IPS-15b (cell line): ENCODE results near the gene INCA1.
"Not testable (repeated sequence)": the region's sequence is repeated elsewhere in the genome, so short reads cannot be mapped to it uniquely, and the experiment has no call there.

Experiments used
- H3K27me3 ChIP-seq: one replicate; pipeline ENCODE4 v1.6.1; 2013; ENCODE audit warnings: low read length; ENCODE audit not compliant: control insufficient read depth, insufficient read depth
- H3K36me3 ChIP-seq: one replicate; pipeline ENCODE4 v1.6.1; 2013; ENCODE audit warnings: low read length; ENCODE audit not compliant: control insufficient read depth, insufficient read depth
- H3K4me1 ChIP-seq: one replicate; pipeline ENCODE4 v1.6.1; 2013; ENCODE audit warnings: mild to moderate bottlenecking, low read length; ENCODE audit not compliant: control insufficient read depth, insufficient read depth
- H3K4me3 ChIP-seq: one replicate; pipeline ENCODE4 v1.5.1; 2013; ENCODE audit warnings: low read depth, low read length
- H3K9ac ChIP-seq: one replicate; pipeline ENCODE4 v1.6.1; 2013; ENCODE audit warnings: low read depth, mild to moderate bottlenecking, low read length
- H3K9me3 ChIP-seq: one replicate; pipeline ENCODE4 v1.6.1; 2013; ENCODE audit warnings: mild to moderate bottlenecking, low read length; ENCODE audit not compliant: control insufficient read depth, insufficient read depth

Gene INCA1

DNA sequence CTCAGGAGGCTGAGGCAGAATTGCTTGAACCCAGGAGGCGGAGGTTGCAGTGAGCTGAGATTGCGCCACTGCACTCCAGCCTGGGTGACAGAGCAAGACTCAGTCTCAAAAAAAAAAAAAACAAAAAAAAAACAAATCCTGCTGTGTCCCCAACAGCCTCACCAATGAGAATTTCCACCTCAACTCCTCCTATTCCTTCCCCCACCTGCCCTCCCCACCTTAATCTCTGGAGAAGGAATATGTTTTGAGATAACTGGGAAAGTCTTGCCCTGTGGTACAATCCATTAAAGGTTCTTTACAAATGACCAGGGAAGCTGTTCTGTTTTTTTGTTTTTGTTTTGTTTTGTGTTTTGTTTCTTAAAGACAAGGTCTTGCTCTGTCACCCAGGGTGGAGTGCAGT lies 32.8 kb upstream of the INCA1 start:
- H3K36me3 ChIP-seq, H3K4me3 ChIP-seq, H3K9me3 ChIP-seq, H3K27me3 ChIP-seq, H3K9ac ChIP-seq, H3K4me1 ChIP-seq: not testable (repeated sequence)

DNA sequence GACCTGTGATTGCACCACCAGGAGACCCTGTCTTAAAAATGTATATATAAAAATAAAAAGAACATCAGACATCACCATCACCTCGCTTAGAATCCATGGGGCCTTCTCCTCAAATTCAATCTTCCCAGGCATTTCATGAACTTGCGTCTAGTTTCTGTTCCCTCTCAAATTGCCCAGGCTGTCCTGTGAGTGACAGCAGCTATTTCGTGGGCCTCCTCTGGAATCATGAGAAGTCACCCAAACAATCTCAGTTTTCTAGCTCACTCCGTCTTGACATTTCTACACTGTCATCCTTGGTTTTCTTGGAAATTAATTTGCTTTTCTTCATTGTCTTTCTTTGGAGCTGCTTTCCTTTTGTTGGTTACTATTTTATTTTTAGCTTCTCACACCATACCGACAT lies 30.6 kb upstream of the INCA1 start:
- Histone ChIP-seq H3K9me3 (no peaks in the 10 kb centered on the region), H3K36me3 (peaks cover 10% of the 10 kb centered on the region), H3K9ac (no peak overlapping the region), H3K27me3 (no peaks in the 10 kb centered on the region), H3K4me1 (no peaks in the 10 kb centered on the region), H3K4me3 (no peak overlapping the region)

DNA sequence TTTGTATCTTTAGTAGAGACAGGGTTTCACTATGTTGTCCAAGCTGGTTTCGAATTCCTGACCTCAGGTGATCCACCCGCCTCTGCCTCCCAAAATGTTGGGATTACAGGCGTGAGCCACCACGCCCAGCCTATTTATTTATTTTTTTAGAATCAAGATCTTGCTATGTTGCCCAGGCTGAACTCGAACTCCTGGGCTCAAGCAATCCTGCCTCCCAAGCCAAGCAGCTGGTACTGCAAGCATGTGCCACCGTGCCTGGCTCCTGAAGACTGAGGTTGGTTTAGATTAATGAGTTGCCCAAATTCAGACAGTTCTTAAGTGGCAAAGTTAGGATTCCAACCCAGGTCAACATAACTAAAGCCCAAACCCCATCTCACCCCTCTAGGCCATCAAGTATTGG lies 30.0 kb upstream of the INCA1 start:
- Histone ChIP-seq H3K9me3 (no peaks in the 10 kb centered on the region), H3K4me1 (no peaks in the 10 kb centered on the region), H3K27me3 (no peaks in the 10 kb centered on the region), H3K36me3 (peaks cover 13% of the 10 kb centered on the region), H3K9ac (no peak overlapping the region), H3K4me3 (no peak overlapping the region)

DNA sequence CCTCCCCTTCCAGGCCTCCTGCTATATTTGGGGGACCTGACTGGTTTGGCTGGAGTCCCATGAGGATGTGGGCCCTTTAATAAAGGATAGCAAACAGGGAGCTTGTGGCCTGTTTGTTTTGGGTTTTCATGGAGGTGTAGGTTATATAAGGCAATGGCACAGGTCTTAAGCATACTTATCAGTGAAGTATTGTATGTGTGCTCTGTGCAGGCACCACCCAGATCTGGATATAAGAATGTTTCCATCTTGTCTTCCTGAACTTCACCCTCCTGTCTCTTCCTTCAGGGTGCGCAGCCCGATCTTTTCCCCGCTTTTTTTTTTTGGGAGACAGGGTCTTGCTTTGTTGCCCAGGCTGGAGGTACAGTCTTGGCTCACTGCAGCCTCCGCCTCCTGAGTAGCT lies 27.3 kb upstream of the INCA1 start:
- no peak overlapping the region for H3K4me3 ChIP-seq
- peaks cover 40% of the 10 kb centered on the region for H3K36me3 ChIP-seq
- H3K9ac ChIP-seq: no peak overlapping the region
- H3K4me1 ChIP-seq: no peaks in the 10 kb centered on the region
- no peaks in the 10 kb centered on the region for H3K27me3 ChIP-seq
- no peaks in the 10 kb centered on the region for H3K9me3 ChIP-seq

DNA sequence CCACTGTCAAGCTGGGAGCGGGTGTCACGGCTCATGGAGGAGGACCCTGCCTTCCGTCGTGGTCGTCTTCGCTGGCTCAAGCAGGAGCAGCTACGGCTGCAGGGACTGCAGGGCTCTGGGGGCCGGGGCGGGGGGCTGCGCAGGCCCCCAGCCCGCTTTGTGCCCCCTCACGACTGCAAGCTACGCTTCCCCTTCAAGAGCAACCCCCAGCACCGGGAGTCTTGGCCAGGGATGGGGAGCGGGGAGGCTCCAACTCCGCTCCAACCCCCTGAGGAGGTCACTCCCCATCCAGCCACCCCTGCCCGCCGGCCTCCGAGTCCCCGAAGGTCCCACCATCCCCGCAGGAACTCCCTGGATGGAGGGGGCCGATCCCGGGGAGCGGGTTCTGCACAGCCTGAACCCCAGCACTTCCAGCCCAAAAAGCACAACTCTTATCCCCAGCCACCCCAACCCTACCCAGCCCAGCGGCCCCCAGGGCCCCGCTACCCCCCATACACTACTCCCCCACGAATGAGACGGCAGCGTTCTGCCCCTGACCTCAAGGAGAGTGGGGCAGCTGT lies 26.3 kb upstream of the INCA1 start:
- H3K4me1 ChIP-seq: no peaks in the 10 kb centered on the region

DNA sequence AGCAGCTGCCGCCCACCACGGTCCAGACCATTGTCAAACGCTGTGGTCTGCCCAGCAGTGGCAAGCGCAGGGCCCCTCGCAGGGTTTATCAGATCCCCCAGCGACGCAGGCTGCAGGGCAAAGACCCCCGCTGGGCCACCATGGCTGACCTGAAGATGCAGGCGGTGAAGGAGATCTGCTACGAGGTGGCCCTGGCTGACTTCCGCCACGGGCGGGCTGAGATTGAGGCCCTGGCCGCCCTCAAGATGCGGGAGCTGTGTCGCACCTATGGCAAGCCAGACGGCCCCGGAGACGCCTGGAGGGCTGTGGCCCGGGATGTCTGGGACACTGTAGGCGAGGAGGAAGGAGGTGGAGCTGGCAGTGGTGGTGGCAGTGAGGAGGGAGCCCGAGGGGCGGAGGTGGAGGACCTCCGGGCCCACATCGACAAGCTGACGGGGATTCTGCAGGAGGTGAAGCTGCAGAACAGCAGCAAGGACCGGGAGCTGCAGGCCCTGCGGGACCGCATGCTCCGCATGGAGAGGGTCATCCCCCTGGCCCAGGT lies 24.9 kb upstream of the INCA1 start:
- Histone ChIP-seq H3K27me3 (no peaks in the 10 kb centered on the region), H3K4me1 (no peaks in the 10 kb centered on the region), H3K4me3 (no peak overlapping the region), H3K9me3 (no peaks in the 10 kb centered on the region), H3K36me3 (peaks cover 53% of the 10 kb centered on the region), H3K9ac (no peak overlapping the region)

More for the DNA sequence above, 26.3 kb upstream of the INCA1 start:
- H3K4me3 ChIP-seq: no peak overlapping the region
- peaks cover 49% of the 10 kb centered on the region for H3K36me3 ChIP-seq
- no peak overlapping the region for H3K9ac ChIP-seq
- H3K9me3 ChIP-seq: no peaks in the 10 kb centered on the region
- no peaks in the 10 kb centered on the region for H3K27me3 ChIP-seq

DNA sequence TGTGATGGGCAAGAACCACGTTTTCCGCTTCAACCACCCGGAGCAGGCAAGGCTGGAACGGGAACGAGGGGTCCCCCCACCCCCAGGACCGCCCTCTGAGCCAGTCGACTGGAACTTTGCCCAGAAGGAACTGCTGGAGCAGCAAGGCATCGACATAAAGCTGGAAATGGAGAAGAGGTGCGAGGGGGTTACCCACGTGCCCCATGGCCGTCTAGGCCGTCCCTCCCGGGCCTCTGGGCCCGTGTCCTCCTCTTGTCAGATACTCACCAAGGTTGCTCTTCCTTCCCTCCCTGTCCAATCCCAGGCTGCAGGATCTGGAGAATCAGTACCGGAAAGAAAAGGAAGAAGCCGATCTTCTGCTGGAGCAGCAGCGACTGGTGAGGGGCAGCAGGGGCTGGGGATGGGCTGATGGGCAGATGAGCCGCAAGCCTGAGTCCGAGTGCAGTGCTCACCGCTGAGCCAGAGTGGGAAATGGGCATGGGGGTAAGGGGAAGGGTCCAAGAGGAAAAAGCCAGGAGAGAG lies 23.2 kb upstream of the INCA1 start:
- Histone ChIP-seq H3K9me3 (no peaks in the 10 kb centered on the region), H3K27me3 (no peaks in the 10 kb centered on the region), H3K9ac (no peak overlapping the region), H3K36me3 (peaks cover 57% of the 10 kb centered on the region), H3K4me3 (no peak overlapping the region), H3K4me1 (no peaks in the 10 kb centered on the region)

DNA sequence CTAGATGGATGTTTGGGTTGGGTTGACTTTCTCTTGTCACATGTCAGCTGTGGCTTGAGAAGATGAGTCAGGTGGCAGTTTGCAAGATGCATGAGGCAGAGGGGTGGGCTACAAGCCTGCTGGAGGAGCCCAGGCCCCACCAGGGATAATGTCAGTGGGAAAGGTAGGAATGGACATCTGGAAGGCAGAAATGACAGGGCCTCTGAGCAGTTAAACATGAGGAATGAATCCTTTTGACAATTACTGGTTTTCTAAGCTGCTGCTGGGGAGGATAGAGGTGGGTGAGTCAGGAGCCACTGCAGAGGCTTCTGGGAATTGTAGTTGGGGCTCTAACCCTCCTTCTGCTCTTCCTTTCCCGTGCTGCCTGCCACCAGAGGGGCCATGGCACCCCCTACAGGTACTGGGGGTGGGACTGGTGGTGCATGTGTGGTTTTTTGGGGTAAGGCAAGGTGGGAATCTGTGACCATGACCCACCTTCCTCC lies 22.2 kb upstream of the INCA1 start:
- no peak overlapping the region for H3K9ac ChIP-seq
- H3K4me3 ChIP-seq: no peak overlapping the region
- no peaks in the 10 kb centered on the region for H3K27me3 ChIP-seq
- H3K9me3 ChIP-seq: no peaks in the 10 kb centered on the region
- no peaks in the 10 kb centered on the region for H3K4me1 ChIP-seq
- peaks cover 61% of the 10 kb centered on the region for H3K36me3 ChIP-seq

DNA sequence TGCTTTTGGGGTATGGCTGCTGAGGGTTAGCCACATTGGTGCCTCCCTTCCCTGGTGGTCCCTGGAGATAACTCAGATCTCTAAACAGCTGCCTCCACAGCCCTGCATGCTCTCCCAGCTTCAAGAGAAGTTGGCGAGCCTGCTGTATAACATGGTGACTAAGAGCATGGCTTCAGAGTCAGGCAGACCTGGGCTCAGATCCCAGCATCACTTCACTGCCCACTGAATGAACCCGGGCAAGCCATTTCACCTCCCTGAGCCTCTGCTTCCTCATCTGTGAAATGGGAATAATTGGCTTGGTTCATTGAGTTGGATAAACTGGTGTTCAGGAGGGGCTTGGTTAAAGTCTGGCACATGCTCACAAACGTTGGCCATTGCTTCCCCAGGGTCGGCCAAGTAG lies 17.0 kb upstream of the INCA1 start:
- H3K36me3 ChIP-seq: peaks cover 44% of the 10 kb centered on the region
- no peak overlapping the region for H3K4me3 ChIP-seq
- H3K27me3 ChIP-seq: no peaks in the 10 kb centered on the region
- H3K9ac ChIP-seq: no peak overlapping the region
- no peaks in the 10 kb centered on the region for H3K9me3 ChIP-seq
- no peaks in the 10 kb centered on the region for H3K4me1 ChIP-seq

DNA sequence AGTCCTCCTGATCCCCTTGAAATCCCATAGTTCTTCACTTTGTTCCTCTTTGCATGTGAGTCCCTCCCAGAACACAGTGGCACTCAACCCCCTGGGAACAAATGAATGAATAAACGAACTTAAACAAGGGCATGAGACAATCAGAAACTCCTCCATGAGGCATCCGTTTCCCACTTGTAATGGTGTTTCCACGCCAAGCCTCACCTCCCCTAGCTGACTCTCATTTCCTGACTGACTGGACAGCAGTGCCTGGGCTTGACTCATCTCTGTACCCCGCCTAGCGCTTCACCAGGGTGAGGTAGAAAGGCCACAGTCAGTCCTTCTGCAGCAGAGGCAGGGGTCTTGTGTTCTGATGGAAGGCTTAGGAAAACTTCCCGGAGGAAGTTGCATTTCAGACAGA lies 14.6 kb upstream of the INCA1 start:
- H3K36me3 ChIP-seq: peaks cover 51% of the 10 kb centered on the region
- H3K4me1 ChIP-seq: no peaks in the 10 kb centered on the region
- H3K4me3 ChIP-seq: no peak overlapping the region
- no peaks in the 10 kb centered on the region for H3K27me3 ChIP-seq
- no peaks in the 10 kb centered on the region for H3K9me3 ChIP-seq
- no peak overlapping the region for H3K9ac ChIP-seq

DNA sequence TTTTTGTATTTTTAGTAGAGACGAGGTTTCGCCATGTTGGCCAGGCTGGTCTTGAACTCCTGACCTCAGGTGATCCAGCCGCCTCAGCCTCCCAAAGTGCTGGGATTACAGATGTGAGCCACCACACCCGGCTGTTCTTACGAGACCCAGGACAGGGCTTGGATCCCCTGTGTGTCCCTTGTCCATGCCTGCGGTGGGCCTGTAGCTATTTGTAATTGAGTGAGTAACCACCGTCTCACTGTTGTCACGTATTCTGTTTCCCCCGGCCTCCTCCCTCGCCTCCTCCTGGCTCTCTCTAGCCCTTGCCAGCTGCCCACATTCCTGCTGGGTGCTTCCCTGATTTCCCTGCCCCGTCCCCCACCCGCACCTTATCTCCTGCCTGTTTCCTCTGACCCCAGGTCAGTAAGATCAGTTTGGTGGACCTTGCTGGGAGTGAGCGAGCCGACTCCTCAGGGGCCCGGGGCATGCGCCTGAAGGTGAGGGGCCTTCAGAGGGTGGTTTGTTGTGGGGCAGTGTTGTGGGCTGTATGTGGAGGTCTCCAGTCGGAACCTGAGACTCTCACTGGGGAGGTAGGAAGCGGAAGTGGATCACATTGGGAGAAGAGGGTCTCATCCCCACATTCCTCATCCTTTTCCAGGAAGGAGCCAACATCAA lies 6.0 kb upstream of the INCA1 start:
- no peak overlapping the region for H3K4me3 ChIP-seq
- no peak overlapping the region for H3K9ac ChIP-seq
- H3K9me3 ChIP-seq: no peaks in the 10 kb centered on the region
- peaks cover 67% of the 10 kb centered on the region for H3K36me3 ChIP-seq
- peaks cover 6% of the 10 kb centered on the region for H3K4me1 ChIP-seq
- H3K27me3 ChIP-seq: no peaks in the 10 kb centered on the region

DNA sequence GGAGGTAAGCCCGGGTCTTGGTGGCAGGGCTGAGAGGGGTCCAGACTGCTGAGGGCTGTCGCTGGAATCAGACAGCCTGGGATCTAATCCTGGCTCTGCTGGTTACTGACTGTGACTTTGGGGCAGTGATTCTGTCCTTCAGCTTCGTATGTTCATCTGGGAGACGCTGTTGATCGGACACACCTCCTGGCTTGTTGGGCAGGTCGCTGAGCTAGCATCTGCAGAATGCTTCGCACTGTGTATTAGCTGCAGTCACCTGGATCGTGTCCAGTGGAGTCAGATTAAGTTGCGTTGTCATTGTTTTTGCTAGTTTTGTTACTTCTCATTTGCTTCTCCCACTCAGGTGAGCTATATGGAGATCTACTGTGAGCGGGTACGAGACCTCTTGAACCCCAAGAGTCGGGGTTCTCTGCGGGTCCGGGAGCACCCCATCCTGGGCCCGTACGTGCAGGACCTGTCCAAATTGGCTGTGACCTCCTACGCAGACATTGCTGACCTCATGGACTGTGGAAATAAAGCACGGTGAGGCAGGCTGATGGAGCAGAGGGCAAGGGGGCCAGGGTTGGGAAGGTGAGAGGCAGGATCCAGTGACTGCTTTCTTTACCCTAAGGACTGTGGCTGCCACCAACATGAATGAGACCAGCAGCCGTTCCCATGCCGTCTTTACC lies 4.9 kb upstream of the INCA1 start:
- Histone ChIP-seq H3K4me1 (peaks cover 6% of the 10 kb centered on the region), H3K9ac (no peak overlapping the region), H3K36me3 (peaks cover 56% of the 10 kb centered on the region), H3K27me3 (no peaks in the 10 kb centered on the region), H3K4me3 (no peak overlapping the region), H3K9me3 (no peaks in the 10 kb centered on the region)
